Muscle layer of colon (tissue), 2 donors: ENCODE measurements around the gene CASKIN2.

Experiments
- H3K27ac ChIP-seq: one replicate; pipeline ENCODE4 v1.7.0; 2013; ENCODE audit warnings: low read depth, mild to moderate bottlenecking, low read length, moderate library complexity
- H3K27me3 ChIP-seq, 2 donors: one replicate each; pipeline ENCODE4 v1.7.0; 2013; ENCODE audit warnings: low read length in 2 of 2, mild to moderate bottlenecking in 2 of 2; ENCODE audit not compliant: insufficient read depth in 2 of 2, control insufficient read depth in 1 of 2
- H3K36me3 ChIP-seq: one replicate; pipeline ENCODE4 v1.7.0; 2013; ENCODE audit warnings: mild to moderate bottlenecking, low read length; ENCODE audit not compliant: insufficient read depth
- H3K4me1 ChIP-seq: one replicate; pipeline ENCODE4 v1.7.0; 2013; ENCODE audit warnings: mild to moderate bottlenecking, low read length; ENCODE audit not compliant: insufficient read depth
- H3K4me3 ChIP-seq, 2 donors: one replicate each; pipeline ENCODE4 v1.7.0; 2013; ENCODE audit warnings: low read length in 2 of 2, low read depth in 1 of 2, mild to moderate bottlenecking in 1 of 2, moderate library complexity in 1 of 2
- H3K9ac ChIP-seq: one replicate; pipeline ENCODE4 v1.7.0; 2013; ENCODE audit warnings: low read length
- H3K9me3 ChIP-seq: one replicate; pipeline ENCODE4 v1.7.0; 2013; ENCODE audit warnings: mild to moderate bottlenecking, low read length
- donor health status: abdominal sarcoma.
- donor health status: Adenocarcinoma of cecum.

The CASKIN2 gene, protein sequence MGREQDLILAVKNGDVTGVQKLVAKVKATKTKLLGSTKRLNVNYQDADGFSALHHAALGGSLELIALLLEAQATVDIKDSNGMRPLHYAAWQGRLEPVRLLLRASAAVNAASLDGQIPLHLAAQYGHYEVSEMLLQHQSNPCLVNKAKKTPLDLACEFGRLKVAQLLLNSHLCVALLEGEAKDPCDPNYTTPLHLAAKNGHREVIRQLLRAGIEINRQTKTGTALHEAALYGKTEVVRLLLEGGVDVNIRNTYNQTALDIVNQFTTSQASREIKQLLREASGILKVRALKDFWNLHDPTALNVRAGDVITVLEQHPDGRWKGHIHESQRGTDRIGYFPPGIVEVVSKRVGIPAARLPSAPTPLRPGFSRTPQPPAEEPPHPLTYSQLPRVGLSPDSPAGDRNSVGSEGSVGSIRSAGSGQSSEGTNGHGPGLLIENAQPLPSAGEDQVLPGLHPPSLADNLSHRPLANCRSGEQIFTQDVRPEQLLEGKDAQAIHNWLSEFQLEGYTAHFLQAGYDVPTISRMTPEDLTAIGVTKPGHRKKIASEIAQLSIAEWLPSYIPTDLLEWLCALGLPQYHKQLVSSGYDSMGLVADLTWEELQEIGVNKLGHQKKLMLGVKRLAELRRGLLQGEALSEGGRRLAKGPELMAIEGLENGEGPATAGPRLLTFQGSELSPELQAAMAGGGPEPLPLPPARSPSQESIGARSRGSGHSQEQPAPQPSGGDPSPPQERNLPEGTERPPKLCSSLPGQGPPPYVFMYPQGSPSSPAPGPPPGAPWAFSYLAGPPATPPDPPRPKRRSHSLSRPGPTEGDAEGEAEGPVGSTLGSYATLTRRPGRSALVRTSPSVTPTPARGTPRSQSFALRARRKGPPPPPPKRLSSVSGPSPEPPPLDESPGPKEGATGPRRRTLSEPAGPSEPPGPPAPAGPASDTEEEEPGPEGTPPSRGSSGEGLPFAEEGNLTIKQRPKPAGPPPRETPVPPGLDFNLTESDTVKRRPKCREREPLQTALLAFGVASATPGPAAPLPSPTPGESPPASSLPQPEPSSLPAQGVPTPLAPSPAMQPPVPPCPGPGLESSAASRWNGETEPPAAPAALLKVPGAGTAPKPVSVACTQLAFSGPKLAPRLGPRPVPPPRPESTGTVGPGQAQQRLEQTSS (N-terminal part only)

GRCh38 chr17:75515496-75516254 is at the start of gene CASKIN2:
Gene CASKIN2 (minus strand): TSS chr17:75515537. CDS start chr17:75513804, 1,733 bp downstream.
- H3K9me3 ChIP-seq: no peaks in the 10 kb centered on the region
- H3K9ac ChIP-seq: peak within 1 kb of the TSS; percentile 46
- H3K27ac ChIP-seq: peak within 1 kb of the TSS; percentile 86
- peaks cover 14% of the 10 kb centered on the region for H3K36me3 ChIP-seq
- peak within 1 kb of the TSS; percentile 95 for H3K4me3 ChIP-seq
- no peaks in the 10 kb centered on the region for H3K27me3 ChIP-seq
- H3K4me1 ChIP-seq: peaks cover 39% of the 10 kb centered on the region

- Histone ChIP-seq H3K9ac (no peak overlapping the region), H3K4me3 (no peak overlapping the region), H3K27ac (no peak overlapping the region), H3K27me3 (no peaks in the 10 kb centered on the region), H3K36me3 (no peaks in the 10 kb centered on the region), H3K4me1 (no peaks in the 10 kb centered on the region), H3K9me3 (no peaks in the 10 kb centered on the region)
Measured at GRCh38 chr17:75565066-75565465, 49.7 kb upstream of the CASKIN2 start.

DNA sequence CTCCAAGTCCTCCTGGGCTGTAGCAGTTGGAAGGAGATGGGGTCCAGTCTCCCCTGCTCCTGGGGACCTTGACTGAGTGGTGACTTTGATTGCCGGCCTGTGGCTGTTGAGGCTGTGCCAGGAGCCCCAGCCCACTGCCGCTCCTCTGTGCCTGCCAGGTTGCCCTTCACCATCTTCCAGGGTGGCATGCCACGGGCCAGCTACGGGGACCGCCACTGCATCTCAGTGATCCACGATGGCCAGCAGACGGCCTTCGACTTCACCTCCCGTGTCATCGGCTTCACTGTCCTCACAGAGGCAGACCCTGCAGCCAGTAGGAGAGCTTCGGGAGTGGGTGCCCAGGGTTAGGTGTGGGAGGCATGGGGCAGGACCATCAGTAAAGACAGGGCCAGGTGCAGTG is 48.9 kb upstream of the CASKIN2 start:
- no peak overlapping the region for H3K27ac ChIP-seq
- no peak overlapping the region for H3K4me3 ChIP-seq
- no peaks in the 10 kb centered on the region for H3K4me1 ChIP-seq
- no peaks in the 10 kb centered on the region for H3K9me3 ChIP-seq
- H3K36me3 ChIP-seq: no peaks in the 10 kb centered on the region
- H3K27me3 ChIP-seq: no peaks in the 10 kb centered on the region
- no peak overlapping the region for H3K9ac ChIP-seq

DNA sequence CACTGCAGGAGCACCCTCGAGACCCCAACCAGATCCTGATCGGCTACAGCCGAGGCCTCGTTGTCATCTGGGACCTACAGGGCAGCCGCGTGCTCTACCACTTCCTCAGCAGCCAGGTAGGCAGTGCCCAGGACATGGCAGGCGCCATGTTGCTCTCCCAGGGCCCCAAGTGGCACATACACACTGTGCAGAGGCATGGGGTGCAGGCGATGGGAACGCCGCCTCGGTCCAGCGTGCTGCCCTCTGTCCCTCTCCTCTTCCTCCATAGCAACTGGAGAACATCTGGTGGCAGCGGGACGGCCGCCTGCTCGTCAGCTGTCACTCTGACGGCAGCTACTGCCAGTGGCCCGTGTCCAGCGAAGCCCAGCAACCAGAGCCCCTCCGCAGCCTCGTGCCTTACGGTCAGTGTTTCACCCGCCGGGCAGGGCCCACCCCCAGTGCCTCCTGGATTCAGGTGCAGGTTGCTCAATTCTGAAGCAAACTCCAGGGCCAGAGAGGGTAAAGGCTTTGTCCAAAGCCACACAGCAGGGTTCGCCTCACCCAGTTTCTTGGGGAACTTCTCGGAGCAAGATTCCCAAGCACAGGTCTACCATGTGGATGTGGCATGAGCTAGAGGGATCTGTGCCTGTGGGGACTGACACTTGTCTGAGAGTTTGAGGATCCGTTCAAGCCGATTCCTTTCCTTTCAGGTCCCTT is 47.9 kb upstream of the CASKIN2 start:
- H3K9ac ChIP-seq: no peak overlapping the region
- no peaks in the 10 kb centered on the region for H3K9me3 ChIP-seq
- H3K4me1 ChIP-seq: no peaks in the 10 kb centered on the region
- H3K4me3 ChIP-seq: no peak overlapping the region
- H3K27ac ChIP-seq: no peak overlapping the region
- H3K36me3 ChIP-seq: no peaks in the 10 kb centered on the region
- no peaks in the 10 kb centered on the region for H3K27me3 ChIP-seq

DNA sequence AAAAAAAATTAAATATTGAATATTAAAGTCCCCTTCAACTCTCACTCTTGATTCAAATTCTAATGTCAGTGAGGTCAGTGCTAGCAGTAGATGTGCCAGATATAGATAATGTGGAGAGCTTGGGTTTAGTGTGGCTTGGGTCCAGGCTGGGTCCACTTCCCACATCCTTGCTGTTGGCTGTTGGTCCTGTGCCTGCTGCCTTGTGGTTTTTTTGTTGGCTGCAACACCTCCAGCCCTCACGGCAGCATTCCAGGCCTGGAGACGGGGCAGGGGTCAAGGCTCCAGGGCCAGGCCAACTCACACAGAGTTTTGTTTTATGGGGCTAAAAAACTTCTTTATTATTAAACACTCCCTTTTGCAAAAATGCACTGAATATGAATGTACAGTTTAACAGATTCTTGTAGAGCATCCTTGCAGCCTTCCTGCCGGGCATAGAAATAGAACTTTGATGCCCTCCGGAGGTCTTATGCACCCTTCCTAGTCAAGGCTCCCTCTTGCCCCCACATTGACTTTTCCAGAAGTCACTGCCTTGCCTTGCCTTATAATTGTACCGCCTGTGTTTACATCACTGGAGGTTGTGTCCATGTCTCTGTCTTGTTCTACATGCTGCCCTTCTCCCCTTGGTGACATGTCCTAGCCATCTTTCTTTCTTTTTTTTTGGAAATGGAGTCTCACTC is 46.7 kb upstream of the CASKIN2 start:
- no peak overlapping the region for H3K4me3 ChIP-seq

DNA sequence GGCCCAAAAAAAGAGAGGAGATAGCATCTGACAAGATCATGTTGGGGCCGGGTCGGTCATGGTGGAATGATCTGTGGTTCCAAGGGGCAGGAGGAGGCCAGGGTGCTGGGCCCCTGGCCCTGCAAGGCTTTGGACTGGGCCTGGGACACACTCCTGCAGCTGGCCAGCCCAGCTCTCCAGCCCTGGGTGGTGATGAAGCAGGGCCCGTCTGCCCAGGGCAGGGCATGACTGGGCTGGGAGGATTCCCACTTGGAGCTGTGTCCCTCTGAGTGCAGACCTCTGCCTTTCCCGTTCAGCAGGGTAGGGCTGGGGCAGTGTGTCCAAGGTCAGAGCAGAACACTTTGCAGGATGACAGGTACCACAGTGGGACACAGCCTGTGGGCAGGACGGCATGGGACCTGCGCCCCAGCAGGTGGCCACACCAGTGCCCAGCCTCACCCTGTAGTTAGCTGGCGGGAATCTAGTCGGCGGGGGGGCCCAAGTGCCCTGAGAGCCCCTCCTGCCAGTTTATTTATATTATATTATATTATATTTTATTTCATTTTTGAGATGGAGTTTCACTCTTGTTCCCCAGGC is 44.7 kb upstream of the CASKIN2 start:
- Histone ChIP-seq H3K36me3 (no peaks in the 10 kb centered on the region), H3K4me1 (no peaks in the 10 kb centered on the region), H3K4me3 (no peak overlapping the region), H3K9ac (no peak overlapping the region), H3K27ac (no peak overlapping the region), H3K27me3 (no peaks in the 10 kb centered on the region), H3K9me3 (no peaks in the 10 kb centered on the region)

More for the DNA sequence above, 46.7 kb upstream of the CASKIN2 start:
- H3K9me3 ChIP-seq: no peaks in the 10 kb centered on the region
- no peaks in the 10 kb centered on the region for H3K27me3 ChIP-seq
- H3K36me3 ChIP-seq: no peaks in the 10 kb centered on the region
- no peak overlapping the region for H3K9ac ChIP-seq
- H3K27ac ChIP-seq: no peak overlapping the region
- no peaks in the 10 kb centered on the region for H3K4me1 ChIP-seq

GRCh38 chr17:75558666-75559530 is 43.6 kb upstream of the CASKIN2 start:
- Histone ChIP-seq H3K9me3 (no peaks in the 10 kb centered on the region), H3K27ac (no peak overlapping the region), H3K9ac (no peak overlapping the region), H3K36me3 (no peaks in the 10 kb centered on the region), H3K4me1 (no peaks in the 10 kb centered on the region), H3K27me3 (no peaks in the 10 kb centered on the region), H3K4me3 (no peak overlapping the region)

GRCh38 chr17:75557852-75558665 is 42.7 kb upstream of the CASKIN2 start:
- no peak overlapping the region for H3K4me3 ChIP-seq
- peaks cover 2% of the 10 kb centered on the region for H3K4me1 ChIP-seq
- H3K9me3 ChIP-seq: no peaks in the 10 kb centered on the region
- H3K27ac ChIP-seq: no peak overlapping the region
- H3K27me3 ChIP-seq: no peaks in the 10 kb centered on the region
- H3K36me3 ChIP-seq: no peaks in the 10 kb centered on the region
- H3K9ac ChIP-seq: no peak overlapping the region
